Stomach (tissue), 9 donors: Measurements from ENCODE around the gene ENAH. TPM values are rescaled to one million over a fixed set of nuclear protein-coding genes. Genes with fewer than 3 reads are reported as not detected.

Experiments
- DNase-seq, 2 donors: peaks; one replicate each; pipeline versions ENCODE4 v3.0.0 to v3.0.0-alpha.2; 2013 to 2019
- H3K27ac ChIP-seq, 5 donors: fragments of 200-600 bp in 4 of 5; sonication (generic) in 4 of 5; one replicate each; pipeline ENCODE4 v1.5.1; 2013 to 2019; ENCODE audit warnings: mild to moderate bottlenecking in 1 of 5, moderate library complexity in 1 of 5
- H3K27me3 ChIP-seq, 3 donors: fragments of 200-600 bp; sonication (generic); one replicate each; pipeline ENCODE4 v1.5.1; 2017 to 2019; ENCODE audit warnings: mixed run types in 1 of 3
- H3K36me3 ChIP-seq, 4 donors: fragments of 200-600 bp; sonication (generic); 1 replicate in 3 of 4; 2 replicates in 1 of 4; pipeline ENCODE4 v1.5.1; 2016 to 2019
- H3K4me1 ChIP-seq, 4 donors: fragments of 200-600 bp; sonication (generic); one replicate each; pipeline ENCODE4 v1.5.1; 2016 to 2019
- H3K4me3 ChIP-seq, 4 donors: fragments of 200-600 bp; sonication (generic) in 3 of 4; one replicate each; pipeline ENCODE4 v1.5.1; 2016 to 2019; ENCODE audit warnings: mild to moderate bottlenecking in 1 of 4
- H3K9me3 ChIP-seq, 4 donors: fragments of 200-600 bp; sonication (generic); one replicate each; pipeline ENCODE4 v1.5.1; 2016 to 2019
- EP300 ChIP-seq: sonication (generic); formaldehyde crosslinking; IDR thresholded peaks from one replicate; pipeline ENCODE4 v1.6.1; 2017; ENCODE audit warnings: antibody characterized with exemption
- POLR2A ChIP-seq, 4 donors: fragments of 450-650 bp; IDR thresholded peaks; one replicate each; pipeline ENCODE4 v1.6.1; 2016; ENCODE audit warnings: antibody characterized with exemption in 4 of 4, control low read depth in 2 of 4, mild to moderate bottlenecking in 1 of 4, moderate library complexity in 1 of 4
- POLR2AphosphoS5 ChIP-seq, 3 donors: sonication (generic); formaldehyde crosslinking; IDR thresholded peaks; one replicate each; pipeline ENCODE4 v1.6.1; 2016; ENCODE audit warnings: antibody characterized with exemption in 3 of 3
- WGBS, 5 donors: extraction: QIAGEN DNeasy Blood & Tissue Kit in 3 of 5; methylation state at CpG; one replicate each; pipeline versions ENCODE4 v1.1.5 to v1.1.7; 2013 to 2018; 5-methylcytosine and 5-hydroxymethylcytosine counted together
- intact Hi-C: fragments of 100-400 bp; cut with DNase I; formaldehyde crosslinking; loops from one replicate; pipeline ENCODE4 v1.15.1; 2023; ENCODE audit warnings: low total_unique reads
- polyA plus RNA-seq, 3 donors: library from polyadenylated mRNA; stranded (reverse); fragments of 200-250 nt; gene quantifications; one replicate each; pipeline ENCODE4 v1.2.3, GENCODE V29; 2013
- total RNA-seq, 5 donors: library from RNA; depleted of rRNA; stranded (reverse); fragments of >200 nt; gene quantifications; one replicate each; pipeline versions ENCODE4 v1.1.0 to v1.2.3, GENCODE V29; 2014 to 2016
- TF ChIP-seq, protein P1 (sequence below), 7 experiments: fragments of 450-650 bp in 4 of 7; fragments of 200-600 bp in 3 of 7; sonication (generic) in 3 of 7; IDR thresholded peaks; one replicate each; pipeline ENCODE4 v1.5.1; 2016 to 2019; ENCODE audit warnings: antibody characterized with exemption in 7 of 7, control low read depth in 2 of 7, mild to moderate bottlenecking in 1 of 7
- donor health status: healthy with polysubstance abuse.
- donor health status: Bipolar disorder and iron deficiency.
- donor health status: healthy.

ENAH gene
- total and polyA plus RNA-seq, 8 donors, result 8.5 to 186 (median 110) TPM

DNA sequence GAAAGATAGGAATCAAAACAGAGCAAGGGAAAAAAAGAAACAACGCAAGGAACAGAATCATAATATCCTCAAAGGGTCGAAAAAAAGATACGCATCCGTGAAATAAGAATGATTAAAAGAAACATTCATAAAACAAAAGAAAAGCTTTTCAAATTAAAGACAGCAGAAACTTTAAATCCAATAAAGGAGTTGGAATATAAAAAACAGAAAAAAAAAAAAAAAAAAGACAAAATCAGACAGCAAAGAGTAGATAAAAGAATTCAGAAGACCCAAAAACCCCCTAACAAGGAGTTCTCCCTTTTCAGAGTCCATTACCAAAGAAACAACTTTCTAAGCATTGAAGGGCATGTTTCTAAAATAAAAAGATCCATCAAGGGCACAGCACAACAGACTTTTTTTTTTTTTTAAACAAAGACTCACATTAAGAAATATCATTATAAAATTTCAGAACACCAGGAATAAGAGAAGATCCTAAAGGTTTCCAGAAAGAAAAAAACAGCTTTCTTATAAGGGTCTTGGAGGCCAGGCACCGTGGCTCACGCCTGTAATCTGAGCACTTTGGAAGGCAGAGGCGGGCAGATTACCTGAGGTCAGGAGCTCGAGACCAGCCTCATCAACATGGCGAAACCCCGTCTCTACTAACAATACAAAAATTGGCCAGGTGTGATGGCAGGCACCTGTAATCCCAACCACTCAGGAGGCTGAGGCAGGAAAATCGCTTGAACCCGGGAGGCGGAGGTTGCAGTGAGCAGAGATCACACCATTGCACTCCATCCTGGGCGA is 44.7 kb downstream of the ENAH start:
- intact Hi-C loops, result no loop called here
- H3K27ac ChIP-seq, result peak overlapping the region in 2 of 5 donors; percentile 43 to 66
- H3K9me3 ChIP-seq, result no peaks in the 10 kb centered on the region
- no peak for DNase-seq
- no peak for TF ChIP-seq EP300
- TF ChIP-seq, protein P1, sequence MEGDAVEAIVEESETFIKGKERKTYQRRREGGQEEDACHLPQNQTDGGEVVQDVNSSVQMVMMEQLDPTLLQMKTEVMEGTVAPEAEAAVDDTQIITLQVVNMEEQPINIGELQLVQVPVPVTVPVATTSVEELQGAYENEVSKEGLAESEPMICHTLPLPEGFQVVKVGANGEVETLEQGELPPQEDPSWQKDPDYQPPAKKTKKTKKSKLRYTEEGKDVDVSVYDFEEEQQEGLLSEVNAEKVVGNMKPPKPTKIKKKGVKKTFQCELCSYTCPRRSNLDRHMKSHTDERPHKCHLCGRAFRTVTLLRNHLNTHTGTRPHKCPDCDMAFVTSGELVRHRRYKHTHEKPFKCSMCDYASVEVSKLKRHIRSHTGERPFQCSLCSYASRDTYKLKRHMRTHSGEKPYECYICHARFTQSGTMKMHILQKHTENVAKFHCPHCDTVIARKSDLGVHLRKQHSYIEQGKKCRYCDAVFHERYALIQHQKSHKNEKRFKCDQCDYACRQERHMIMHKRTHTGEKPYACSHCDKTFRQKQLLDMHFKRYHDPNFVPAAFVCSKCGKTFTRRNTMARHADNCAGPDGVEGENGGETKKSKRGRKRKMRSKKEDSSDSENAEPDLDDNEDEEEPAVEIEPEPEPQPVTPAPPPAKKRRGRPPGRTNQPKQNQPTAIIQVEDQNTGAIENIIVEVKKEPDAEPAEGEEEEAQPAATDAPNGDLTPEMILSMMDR (IDR thresholded peaks at IDR 0.05), result no peak
- H3K4me3 ChIP-seq, result no peak overlapping the region
- no peaks in the 10 kb centered on the region for H3K36me3 ChIP-seq
- peaks cover 23 to 89% (median 54%) of the 10 kb centered on the region in 4 donors for H3K4me1 ChIP-seq
- 70 to 82% (median 76%) methylated on average over 14 of the region's 14 CpGs for WGBS, 5 donors
- H3K27me3 ChIP-seq, result no peaks in the 10 kb centered on the region

- no peaks in the 10 kb centered on the region for H3K36me3 ChIP-seq
- H3K27ac ChIP-seq, result peak overlapping the region in 4 of 5 donors; percentile 43 to 66 (median 52)
Measured at GRCh38 chr1:225607355-225607754, 45.6 kb downstream of the ENAH start.

GRCh38 chr1:225603538-225604354 is 49.2 kb downstream of the ENAH start:
- Histone ChIP-seq H3K36me3 (no peaks in the 10 kb centered on the region), H3K9me3 (no peaks in the 10 kb centered on the region), H3K27me3 (no peaks in the 10 kb centered on the region), H3K27ac (peak overlapping the region in 4 of 5 donors; percentile 0 to 66 (median 36)), H3K4me3 (no peak overlapping the region), H3K4me1 (peaks cover 34 to 84% (median 58%) of the 10 kb centered on the region in 4 donors)
- peak in 1 of 2 donors; percentile 45 for DNase-seq
- TF ChIP-seq POLR2A (IDR thresholded peaks at IDR 0.05) (no peak), POLR2AphosphoS5 (IDR thresholded peaks at IDR 0.05) (peak in 1 of 3 donors; percentile 27)
- intact Hi-C loops, result no loop called here

More at GRCh38 chr1:225607355-225607754, 45.6 kb downstream of the ENAH start:
- Histone ChIP-seq H3K27me3 (no peaks in the 10 kb centered on the region), H3K9me3 (no peaks in the 10 kb centered on the region), H3K4me1 (peaks cover 26 to 90% (median 56%) of the 10 kb centered on the region in 4 donors), H3K4me3 (no peak overlapping the region)
- WGBS, 5 donors, result 25 to 52% (median 48%) methylated on average over 3 of the region's 3 CpGs
- DNase-seq, result no peak
- TF ChIP-seq EP300 (no peak), POLR2A (IDR thresholded peaks at IDR 0.05) (no peak), POLR2AphosphoS5 (IDR thresholded peaks at IDR 0.05) (no peak)
- TF ChIP-seq, protein P1 (IDR thresholded peaks at IDR 0.05), result no peak
- intact Hi-C loops, result no loop called here

GRCh38 chr1:225602590-225603206 is 50.2 kb downstream of the ENAH start:
- peaks cover 30 to 85% (median 58%) of the 10 kb centered on the region in 4 donors for H3K4me1 ChIP-seq
- H3K27ac ChIP-seq, result peak overlapping the region in 3 of 5 donors; percentile 0 to 66 (median 54)
- 6 to 23% (median 15%) methylated on average over 1 of the region's 1 CpG for WGBS, 5 donors

More at GRCh38 chr1:225602590-225603206, 50.2 kb downstream of the ENAH start:
- H3K27me3 ChIP-seq, result no peaks in the 10 kb centered on the region
- TF ChIP-seq POLR2AphosphoS5 (IDR thresholded peaks at IDR 0.05) (no peak), POLR2A (IDR thresholded peaks at IDR 0.05) (no peak), EP300 (no peak)
- TF ChIP-seq, protein P1 (IDR thresholded peaks at IDR 0.05), result no peak
- H3K36me3 ChIP-seq, result no peaks in the 10 kb centered on the region
- no peaks in the 10 kb centered on the region for H3K9me3 ChIP-seq
- DNase-seq, result no peak
- intact Hi-C loops, result no loop called here
- no peak overlapping the region for H3K4me3 ChIP-seq
